Fibroblast of the aortic adventitia (primary cell): ENCODE data around the gene PIK3R1. TPM values are rescaled to one million over a fixed set of nuclear protein-coding genes. Genes with fewer than 3 reads are reported as not detected.

ENCODE experiments used
- DNase-seq: peaks from one replicate; pipeline ENCODE4 v3.0.0-alpha.2; 2010; ENCODE audit warnings: low read depth
- H3K4me3 ChIP-seq: 2 replicates; pipeline ENCODE4 v1.5.1; 2011; ENCODE audit warnings: low read depth, mild to moderate bottlenecking, control low read depth, low read length, moderate library complexity
- total RNA-seq: library from RNA; depleted of rRNA; stranded (reverse); fragments of >200 nt; gene quantifications from 2 replicates; pipeline ENCODE4 v1.2.3, GENCODE V29; 2012; ENCODE audit warnings: low replicate concordance
- TF ChIP-seq, protein P1 (sequence below): IDR thresholded peaks from 2 replicates; pipeline ENCODE4 v1.5.1; 2011; ENCODE audit warnings: mild to moderate bottlenecking, low read length, control low read depth, inconsistent platforms; ENCODE audit not compliant: insufficient read depth

PIK3R1 gene
- total RNA-seq, 1 donor = 45.1 TPM

GRCh38 chr5:68350176-68350575 is 134.6 kb downstream of the PIK3R1 start:
- TF ChIP-seq, protein P1, sequence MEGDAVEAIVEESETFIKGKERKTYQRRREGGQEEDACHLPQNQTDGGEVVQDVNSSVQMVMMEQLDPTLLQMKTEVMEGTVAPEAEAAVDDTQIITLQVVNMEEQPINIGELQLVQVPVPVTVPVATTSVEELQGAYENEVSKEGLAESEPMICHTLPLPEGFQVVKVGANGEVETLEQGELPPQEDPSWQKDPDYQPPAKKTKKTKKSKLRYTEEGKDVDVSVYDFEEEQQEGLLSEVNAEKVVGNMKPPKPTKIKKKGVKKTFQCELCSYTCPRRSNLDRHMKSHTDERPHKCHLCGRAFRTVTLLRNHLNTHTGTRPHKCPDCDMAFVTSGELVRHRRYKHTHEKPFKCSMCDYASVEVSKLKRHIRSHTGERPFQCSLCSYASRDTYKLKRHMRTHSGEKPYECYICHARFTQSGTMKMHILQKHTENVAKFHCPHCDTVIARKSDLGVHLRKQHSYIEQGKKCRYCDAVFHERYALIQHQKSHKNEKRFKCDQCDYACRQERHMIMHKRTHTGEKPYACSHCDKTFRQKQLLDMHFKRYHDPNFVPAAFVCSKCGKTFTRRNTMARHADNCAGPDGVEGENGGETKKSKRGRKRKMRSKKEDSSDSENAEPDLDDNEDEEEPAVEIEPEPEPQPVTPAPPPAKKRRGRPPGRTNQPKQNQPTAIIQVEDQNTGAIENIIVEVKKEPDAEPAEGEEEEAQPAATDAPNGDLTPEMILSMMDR = no peak
- no peak overlapping the region for H3K4me3 ChIP-seq
- no peak for DNase-seq
